RCC 7860 (cell line): Measurements from ENCODE around the gene PHF13.
"Not testable (repeated sequence)": the region's sequence is repeated elsewhere in the genome, so short reads cannot be mapped to it uniquely, and the experiment has no call there.

Source experiments
- DNase-seq: peaks from one replicate; pipeline ENCODE4 v3.0.0-alpha.2; 2015; ENCODE audit warnings: low spot score
- FAIRE-seq: peaks from 2 replicates; lab custom pipeline; 2012; peaks lifted over from hg19 to GRCh38; lab: Jason Lieb, UNC

PHF13 gene

GRCh38 chr1:6653436-6654290 is 40.1 kb downstream of the PHF13 start:
- FAIRE-seq (no peak), DNase-seq (no peak)

GRCh38 chr1:6657138-6657537 is 43.6 kb downstream of the PHF13 start:
- DNase-seq (no peak), FAIRE-seq (no peak)

GRCh38 chr1:6658359-6659060 is 45.0 kb downstream of the PHF13 start:
- no peak for DNase-seq
- no peak for FAIRE-seq

- peak; percentile 77 for FAIRE-seq
- DNase-seq, result peak; percentile 28
These were observed 47.0 kb downstream of the PHF13 start for GRCh38 chr1:6660415-6661049.

GRCh38 chr1:6662468-6662867 is 48.9 kb downstream of the PHF13 start:
- FAIRE-seq, DNase-seq: not testable (repeated sequence)

GRCh38 chr1:6666696-6667095 is 53.2 kb downstream of the PHF13 start:
- DNase-seq (no peak), FAIRE-seq (no peak)

- FAIRE-seq (no peak), DNase-seq (no peak)
These were observed 53.6 kb downstream of the PHF13 start for GRCh38 chr1:6667139-6667538.

GRCh38 chr1:6668503-6668902 is 55.0 kb downstream of the PHF13 start:
- DNase-seq (no peak), FAIRE-seq (no peak)

GRCh38 chr1:6672558-6672957 is 59.0 kb downstream of the PHF13 start:
- DNase-seq (no peak), FAIRE-seq (no peak)
